UCSD-AML1 (cell line): ENCODE data around the gene KCNK4.
"Not testable (repeated sequence)": the region's sequence is repeated elsewhere in the genome, so short reads cannot be mapped to it uniquely, and the experiment has no call there.

Experiments used
- DNase-seq: peaks from one replicate; lab custom pipeline; 2025; ENCODE audit not compliant: unreplicated experiment; lab: John Stamatoyannopoulos, UW

KCNK4 gene

DNA sequence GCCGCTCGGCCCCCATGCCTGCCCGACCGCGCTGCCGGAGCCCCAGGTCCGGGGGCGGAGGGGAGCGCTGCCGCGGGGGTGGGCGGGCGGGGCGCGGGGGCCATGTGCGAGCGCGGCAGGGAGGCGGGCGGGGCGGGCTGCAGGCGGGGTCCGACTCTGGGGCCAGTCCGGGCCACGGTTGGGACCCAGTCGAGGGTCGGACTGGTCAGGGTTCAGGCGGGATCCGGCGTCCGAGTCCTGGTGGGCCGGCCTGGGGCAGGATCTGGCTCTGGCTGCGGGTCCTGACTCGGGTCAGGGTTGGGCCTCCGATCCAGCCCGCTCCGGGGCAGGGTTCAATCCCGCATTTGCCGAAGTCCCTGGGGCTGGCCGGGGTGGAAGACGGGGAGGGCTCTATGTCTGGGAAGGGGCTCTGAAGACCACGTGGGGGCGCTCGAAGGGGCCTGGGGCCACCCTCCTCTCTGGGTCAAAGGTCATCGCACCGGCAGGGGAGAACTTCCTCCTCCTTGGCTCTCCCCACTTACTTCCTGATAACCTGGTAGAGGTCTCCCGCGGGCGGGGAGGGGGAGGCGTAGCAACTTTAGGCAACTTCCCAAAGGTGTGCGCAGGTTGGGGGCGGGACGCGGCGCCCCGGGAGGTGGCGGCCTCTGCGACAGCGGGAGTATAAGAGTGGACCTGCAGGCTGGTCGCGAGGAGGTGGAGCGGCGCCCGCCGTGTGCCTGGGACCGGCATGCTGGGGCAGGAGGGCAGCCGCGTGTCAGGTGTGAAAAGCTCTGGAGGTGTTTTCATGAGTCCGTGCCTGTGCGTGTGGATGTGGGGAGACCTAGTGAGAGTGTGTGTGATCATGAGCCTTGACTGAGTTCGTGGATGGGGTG lies 14.8 kb downstream of the KCNK4 start:
- peak; percentile 83 for DNase-seq

DNA sequence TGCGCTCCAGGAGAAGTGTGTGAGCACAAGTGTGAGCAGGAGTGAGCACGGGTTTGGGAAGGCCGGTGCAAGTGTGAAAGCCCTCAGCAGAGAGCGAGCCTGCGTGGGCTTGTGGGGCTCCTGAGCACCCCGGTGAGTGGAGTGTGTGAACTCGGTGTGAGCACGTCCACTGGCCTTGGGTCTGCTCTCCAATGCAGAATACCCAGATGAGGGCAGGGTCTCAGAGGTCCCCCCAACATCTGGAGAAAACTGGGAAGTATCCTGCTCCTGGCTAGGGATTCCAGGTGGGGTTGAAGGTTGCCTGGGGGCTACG lies 15.4 kb downstream of the KCNK4 start:
- no peak for DNase-seq

DNA sequence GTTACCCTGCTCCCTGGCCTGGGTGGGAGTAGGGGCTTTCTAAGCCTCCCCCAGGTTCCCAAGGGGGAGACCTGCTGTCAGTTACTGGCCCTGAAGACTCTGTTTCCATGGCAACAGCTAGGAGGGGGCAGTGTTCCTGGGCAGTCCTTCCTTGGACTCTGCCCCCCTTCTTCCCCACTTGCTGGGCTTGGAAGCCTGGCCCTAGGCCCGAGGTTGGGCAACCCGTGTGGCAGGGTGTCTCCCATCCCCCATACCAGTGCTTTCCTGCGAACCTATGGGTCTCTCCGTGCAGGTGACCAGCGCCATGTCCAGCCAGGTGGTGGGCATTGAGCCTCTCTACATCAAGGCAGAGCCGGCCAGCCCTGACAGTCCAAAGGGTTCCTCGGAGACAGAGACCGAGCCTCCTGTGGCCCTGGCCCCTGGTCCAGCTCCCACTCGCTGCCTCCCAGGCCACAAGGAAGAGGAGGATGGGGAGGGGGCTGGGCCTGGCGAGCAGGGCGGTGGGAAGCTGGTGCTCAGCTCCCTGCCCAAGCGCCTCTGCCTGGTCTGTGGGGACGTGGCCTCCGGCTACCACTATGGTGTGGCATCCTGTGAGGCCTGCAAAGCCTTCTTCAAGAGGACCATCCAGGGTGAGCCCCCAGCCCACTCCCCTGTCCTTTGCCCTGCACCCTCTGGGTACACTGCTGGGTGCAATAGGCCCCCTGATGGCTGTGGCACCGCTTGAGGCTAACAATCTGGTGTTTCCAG lies 15.9 kb downstream of the KCNK4 start:
- DNase-seq: no peak

DNA sequence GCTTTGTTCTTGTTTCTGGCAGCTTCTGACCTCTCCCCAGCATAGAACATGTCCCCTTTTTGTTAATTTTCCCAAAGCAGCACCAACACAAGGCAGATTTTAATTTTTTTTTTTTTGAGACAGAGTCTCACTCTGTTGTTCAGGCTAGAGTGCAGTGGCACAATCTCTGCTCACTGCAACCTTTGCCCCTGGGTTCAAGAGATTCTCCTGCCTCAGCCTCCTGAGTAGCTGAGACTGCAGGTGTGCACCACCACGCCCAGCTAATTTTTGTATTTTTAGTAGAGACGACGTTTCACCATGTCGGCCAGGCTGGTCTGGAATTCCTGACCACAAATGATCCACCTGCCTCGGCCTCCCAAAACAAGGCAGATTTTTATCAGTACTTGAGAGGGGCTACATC lies 16.7 kb downstream of the KCNK4 start:
- not testable (repeated sequence) for DNase-seq

DNA sequence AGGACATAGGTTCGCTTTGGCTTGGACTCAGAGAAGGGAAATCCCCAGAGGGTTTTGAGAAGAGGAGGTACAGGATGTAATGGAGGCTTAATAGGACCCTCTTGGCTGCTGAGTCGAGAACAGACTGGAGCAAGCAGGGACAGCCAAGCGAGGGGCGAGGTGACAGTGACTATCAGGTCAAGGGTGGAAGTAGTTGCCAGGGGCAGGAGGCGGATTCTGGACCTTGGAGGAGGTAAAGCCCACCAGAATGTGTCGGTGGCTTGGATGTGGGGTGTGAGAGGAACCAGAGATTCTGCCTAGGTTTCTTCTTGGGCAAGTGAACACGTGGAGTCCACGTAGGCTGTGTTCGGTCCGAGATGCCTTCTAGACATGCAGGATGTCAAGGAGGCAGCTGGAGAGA lies 21.8 kb downstream of the KCNK4 start:
- DNase-seq: no peak

DNA sequence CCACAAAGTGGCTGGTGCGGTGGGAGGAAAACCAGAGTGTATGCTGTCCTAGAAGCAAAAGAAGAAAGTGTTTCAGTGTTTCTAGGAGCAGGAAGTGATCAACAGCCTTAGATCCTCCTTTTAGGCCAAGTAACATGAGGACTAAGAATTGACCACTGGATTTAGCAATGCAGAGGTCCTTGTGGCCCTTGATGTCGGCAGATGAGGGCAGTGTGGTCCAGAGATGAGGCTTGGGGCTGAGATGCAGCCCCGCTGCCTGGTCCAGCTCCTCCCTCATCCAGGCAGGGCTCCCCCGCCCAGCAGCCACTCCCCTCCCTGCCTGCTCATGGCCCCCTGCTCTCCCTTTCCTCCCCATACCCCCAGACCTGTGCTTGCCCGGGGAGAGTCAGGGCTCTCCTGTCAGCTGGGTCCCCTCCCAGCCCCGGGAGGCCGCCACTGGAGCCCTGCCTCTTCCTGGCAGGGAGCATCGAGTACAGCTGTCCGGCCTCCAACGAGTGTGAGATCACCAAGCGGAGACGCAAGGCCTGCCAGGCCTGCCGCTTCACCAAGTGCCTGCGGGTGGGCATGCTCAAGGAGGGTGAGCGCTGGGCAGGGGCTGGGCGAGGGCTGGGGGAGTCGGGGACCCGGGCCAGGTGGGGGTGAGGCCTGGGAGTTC lies 22.5 kb downstream of the KCNK4 start:
- no peak for DNase-seq

DNA sequence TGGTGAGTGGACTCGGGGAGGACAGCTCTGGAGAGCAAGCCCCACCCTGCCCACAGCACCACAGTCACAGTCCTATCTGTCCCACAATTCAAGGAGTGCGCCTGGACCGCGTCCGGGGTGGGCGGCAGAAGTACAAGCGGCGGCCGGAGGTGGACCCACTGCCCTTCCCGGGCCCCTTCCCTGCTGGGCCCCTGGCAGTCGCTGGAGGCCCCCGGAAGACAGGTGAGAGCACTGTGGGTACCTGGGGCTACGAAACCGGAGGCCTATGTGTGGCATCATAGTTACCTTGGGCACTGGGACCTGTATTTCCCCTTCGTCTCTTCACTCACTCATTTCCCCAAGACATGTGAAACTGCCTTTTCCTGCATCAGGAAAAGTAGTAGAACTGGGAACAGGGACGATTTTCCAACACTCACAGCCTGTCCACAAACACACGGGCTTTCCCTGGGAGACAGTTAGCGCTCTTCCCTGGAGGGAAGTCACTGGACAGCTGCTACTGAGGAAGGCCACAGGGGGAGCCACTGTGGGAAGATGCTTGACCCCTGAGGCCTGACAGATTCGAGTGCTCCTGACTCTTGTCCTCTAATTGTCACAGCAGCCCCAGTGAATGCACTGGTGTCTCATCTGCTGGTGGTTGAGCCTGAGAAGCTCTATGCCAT lies 23.2 kb downstream of the KCNK4 start:
- no peak for DNase-seq

DNA sequence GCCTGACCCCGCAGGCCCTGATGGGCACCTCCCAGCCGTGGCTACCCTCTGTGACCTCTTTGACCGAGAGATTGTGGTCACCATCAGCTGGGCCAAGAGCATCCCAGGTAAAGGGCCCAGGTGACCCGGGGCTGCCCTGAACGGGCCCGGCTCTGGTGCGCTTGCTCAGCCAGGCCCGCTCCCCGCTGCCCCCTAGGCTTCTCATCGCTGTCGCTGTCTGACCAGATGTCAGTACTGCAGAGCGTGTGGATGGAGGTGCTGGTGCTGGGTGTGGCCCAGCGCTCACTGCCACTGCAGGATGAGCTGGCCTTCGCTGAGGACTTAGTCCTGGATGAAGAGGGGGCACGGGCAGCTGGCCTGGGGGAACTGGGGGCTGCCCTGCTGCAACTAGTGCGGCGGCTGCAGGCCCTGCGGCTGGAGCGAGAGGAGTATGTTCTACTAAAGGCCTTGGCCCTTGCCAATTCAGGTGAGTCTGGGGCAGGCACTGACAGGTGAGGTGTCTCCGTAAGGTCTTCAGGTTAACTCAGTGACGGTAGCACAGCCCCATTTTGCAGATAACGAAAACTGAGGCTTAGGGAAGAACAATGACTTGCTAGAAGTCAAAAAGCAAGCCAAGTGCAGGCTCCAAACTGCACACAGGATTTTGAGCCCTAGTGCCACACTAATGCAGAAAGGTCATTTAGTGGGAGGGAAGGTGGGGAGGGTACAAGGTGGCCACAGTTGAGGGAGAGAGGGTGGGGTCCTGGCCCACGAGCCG lies 23.9 kb downstream of the KCNK4 start:
- no peak for DNase-seq

DNA sequence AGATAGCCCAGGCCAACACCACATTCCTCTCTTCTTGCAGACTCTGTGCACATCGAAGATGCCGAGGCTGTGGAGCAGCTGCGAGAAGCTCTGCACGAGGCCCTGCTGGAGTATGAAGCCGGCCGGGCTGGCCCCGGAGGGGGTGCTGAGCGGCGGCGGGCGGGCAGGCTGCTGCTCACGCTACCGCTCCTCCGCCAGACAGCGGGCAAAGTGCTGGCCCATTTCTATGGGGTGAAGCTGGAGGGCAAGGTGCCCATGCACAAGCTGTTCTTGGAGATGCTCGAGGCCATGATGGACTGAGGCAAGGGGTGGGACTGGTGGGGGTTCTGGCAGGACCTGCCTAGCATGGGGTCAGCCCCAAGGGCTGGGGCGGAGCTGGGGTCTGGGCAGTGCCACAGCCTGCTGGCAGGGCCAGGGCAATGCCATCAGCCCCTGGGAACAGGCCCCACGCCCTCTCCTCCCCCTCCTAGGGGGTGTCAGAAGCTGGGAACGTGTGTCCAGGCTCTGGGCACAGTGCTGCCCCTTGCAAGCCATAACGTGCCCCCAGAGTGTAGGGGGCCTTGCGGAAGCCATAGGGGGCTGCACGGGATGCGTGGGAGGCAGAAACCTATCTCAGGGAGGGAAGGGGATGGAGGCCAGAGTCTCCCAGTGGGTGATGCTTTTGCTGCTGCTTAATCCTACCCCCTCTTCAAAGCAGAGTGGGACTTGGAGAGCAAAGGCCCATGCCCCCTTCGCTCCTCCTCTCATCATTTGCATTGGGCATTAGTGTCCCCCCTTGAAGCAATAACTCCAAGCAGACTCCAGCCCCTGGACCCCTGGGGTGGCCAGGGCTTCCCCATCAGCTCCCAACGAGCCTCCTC lies 24.8 kb downstream of the KCNK4 start:
- not testable (repeated sequence) for DNase-seq

DNA sequence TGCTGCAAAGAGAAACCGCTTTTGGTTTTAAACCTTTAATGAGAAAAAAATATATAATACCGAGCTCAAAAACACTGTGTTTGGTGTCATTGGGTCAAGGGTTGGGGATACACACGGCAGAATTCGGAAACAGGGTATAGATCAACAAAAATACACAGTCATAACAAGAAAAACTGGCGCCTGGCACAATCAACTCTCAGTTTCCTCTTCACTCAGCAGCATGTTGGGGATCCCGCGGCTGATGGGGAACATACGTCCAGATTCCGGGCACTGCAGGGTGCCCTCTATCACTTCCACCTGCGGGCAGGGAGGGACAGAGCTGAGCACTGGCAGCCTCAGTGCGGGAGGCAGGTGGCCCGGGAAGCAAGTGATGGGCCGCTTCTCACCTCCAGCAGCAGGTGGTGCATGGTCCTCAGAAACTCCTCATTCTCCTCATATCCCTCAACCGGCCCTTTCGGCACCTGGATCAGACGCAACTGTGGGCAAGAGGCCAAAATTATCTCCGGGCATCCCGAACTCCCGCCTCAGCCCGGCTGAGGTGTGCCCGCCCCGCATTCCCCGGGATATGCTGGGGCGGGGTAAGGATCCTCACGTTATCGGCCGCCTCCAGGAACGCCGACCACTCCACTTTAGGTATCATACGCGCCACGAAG lies 25.7 kb downstream of the KCNK4 start:
- DNase-seq: no peak

DNA sequence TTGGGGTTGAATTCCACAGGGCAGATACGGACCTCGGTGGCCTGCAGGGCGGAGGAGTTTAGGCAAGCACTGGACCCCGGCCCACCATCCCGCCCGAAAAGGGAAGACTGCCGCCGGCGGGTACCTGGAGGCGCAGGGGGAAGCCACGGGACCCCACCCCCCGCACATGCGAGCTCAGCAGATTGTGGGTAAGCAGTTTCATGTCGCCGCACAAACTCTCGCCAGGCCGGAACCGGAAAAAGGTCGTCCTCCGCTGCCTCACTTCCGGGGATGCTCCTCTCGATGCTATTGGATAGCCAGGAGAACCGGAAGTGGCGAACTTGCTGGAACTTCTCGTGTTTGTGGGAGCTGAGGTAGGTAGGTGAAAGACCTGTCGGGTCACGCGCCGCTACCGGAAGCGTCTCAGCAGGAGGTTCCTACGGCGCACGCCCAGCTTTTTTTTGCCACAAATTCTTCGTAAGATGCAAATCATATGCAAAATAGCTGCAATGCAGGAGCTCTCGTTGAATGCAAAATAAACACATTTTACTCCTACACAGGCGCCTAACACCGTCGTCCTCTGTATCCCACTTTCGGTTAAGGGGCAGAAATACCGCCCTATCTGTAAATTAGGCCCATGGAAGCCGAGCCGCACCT lies 26.3 kb downstream of the KCNK4 start, which contains the start of gene TRMT112:
Gene TRMT112 (minus strand): TSS at position 235 of the 636 bp plus-strand sequence. CDS start 33 bp downstream, at position 202.
- peak; percentile 93 for DNase-seq

DNA sequence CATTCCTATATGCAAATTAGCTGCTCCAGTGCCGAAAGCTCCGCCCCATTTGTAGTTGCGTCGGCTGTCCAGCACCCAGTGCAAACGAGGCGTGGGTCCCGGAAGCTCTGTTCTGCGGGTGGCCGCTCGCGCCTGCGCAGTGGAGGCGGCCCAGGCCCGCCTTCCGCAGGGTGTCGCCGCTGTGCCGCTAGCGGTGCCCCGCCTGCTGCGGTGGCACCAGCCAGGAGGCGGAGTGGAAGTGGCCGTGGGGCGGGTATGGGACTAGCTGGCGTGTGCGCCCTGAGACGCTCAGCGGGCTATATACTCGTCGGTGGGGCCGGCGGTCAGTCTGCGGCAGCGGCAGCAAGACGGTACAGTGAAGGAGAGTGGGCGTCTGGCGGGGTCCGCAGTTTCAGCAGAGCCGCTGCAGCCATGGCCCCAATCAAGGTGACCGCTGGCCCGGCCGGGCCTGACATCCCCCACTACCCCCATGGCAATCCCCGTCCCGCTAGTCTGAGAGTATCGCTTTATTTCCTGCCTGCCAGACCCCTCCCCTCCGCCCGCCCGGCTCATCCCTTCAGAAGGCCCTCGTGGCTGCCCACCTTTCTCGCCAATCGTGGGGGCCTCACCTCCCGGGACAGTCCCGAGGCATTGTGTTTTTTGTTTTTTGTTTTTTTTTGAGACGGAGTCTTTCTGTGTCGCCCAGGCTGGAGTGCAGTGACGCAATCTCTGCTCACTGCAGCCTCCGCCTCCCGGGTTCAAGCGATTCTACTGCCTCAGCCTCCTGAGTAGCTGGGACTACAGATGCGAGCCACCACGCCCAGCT lies 27.1 kb downstream of the KCNK4 start, which contains the start of gene PRDX5:
Gene PRDX5 (plus strand): TSS at position 161 of the 805 bp plus-strand sequence. CDS start 95 bp downstream, at position 256.
- peak; percentile 98 for DNase-seq

DNA sequence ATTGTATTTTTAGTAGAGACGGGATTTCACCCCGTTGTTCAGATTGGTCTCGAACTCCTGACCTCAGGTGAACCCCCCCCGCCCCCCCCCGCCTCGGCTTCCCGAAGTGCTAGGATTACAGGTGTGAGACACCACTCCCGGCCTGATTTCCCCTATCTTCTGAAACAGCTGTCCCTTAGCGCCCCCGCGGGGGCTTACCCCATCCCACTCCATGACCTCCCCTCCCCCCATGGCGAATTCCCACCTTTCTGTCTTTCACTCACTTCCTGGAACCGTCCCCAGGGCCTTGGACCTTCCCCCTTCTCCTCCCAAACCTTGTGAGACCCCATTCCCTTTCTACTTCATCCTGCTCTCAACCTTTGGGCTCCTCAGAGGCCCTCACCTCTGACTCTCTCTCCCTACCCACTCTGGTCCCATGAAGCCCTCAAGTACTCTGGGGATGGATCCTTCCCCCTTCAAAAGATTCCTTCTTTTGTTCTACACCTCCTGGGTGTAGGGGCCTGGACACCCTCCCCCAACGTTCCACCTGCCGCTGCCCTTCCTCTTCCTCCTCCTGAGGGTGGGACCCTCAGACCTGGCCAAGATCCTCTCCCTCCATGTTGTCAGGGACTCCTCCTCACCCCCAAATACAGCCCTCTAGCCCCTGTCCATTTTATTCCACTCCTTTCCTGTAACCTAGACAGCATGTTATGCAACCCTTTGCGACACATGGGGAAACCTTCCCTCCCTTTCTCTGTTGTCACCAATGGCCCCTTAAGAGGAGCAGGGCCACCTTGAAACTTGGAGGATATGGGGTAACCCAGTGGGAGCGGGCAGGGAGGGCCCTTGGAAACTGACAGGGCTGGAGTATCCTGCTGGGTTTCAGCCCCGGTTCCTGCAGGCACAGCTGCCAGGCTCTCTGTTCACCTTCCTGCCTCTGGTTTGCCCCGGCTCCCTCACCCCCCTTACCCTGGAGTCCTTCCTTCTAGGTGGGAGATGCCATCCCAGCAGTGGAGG lies 28.0 kb downstream of the KCNK4 start:
- DNase-seq: peak; percentile 20

DNA sequence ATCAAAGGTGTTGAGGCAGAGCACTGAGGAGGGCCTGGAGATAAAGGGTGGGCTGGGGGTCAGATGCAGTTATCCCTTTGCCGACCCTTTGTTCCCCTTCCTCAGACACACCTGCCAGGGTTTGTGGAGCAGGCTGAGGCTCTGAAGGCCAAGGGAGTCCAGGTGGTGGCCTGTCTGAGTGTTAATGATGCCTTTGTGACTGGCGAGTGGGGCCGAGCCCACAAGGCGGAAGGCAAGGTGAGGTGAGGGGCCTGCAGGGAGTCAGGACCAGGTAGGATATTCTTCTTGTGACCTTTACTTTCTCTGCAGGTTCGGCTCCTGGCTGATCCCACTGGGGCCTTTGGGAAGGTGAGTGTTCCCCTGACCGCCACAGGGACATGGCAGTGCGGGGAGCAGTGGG lies 29.5 kb downstream of the KCNK4 start:
- no peak for DNase-seq

DNA sequence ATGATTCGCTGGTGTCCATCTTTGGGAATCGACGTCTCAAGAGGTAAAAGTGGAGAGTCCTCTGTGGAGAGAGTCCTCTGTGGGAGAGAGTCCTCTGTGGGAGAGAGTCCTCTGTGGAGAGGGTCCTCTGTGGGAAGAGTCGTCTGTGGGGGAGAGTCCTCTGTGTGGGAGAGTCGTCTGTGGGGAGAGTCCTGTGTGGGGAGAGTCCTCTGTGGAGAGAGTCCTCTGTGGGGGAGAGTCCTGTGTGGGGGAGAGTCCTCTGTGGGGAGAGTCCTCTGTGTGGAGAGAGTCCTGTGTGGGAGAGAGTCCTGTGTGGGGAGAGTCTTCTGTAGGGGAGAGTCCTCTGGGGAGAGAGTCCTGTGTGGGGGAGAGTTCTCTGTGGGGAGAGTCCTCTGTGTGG lies 29.9 kb downstream of the KCNK4 start:
- no peak for DNase-seq

DNA sequence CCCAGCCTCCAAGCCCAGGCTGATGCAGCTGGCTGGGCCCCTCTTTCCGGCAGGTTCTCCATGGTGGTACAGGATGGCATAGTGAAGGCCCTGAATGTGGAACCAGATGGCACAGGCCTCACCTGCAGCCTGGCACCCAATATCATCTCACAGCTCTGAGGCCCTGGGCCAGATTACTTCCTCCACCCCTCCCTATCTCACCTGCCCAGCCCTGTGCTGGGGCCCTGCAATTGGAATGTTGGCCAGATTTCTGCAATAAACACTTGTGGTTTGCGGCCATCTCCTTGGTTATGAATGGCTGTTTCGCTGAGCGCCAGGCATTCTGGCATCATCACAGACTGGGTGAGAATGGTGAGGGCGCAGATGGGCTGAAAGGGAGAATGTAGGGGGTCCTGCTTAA lies 30.4 kb downstream of the KCNK4 start:
- no peak for DNase-seq

DNA sequence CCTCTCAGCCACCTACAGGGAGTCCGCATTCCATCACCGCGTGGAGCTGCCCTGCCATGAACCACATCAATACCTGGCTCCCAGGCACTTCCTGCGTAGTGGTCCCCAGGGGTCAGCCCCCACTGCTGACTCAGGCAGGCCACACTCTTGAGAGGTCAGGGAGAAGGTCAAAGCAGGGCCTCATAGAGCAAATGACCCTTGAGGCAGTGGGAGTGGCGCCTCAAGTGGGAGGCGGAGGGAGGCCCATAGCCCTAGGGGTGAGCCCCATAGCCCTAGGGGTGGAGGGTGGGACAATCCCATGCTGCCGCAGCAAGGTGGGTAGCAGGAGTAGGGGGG lies 31.8 kb downstream of the KCNK4 start:
- no peak for DNase-seq
